Dendritic cell treated with granulocyte-macrophage colony-stimulating factor and Interleukin-4, amounts not matched to agents 40 ng/mL and 50 ng/mL, for 4 days (primary cell): ENCODE data around the gene PTPRN2.

Experiments used
- H3K27ac Mint-ChIP-seq: one replicate; pipeline ENCODE4 v1.8.0; 2022; ENCODE audit warnings: mild to moderate bottlenecking, mixed read lengths
- H3K27me3 Mint-ChIP-seq: one replicate; pipeline ENCODE4 v1.8.0; 2022; ENCODE audit warnings: mild to moderate bottlenecking, mixed read lengths
- H3K36me3 Mint-ChIP-seq: one replicate; pipeline ENCODE4 v1.8.0; 2022; ENCODE audit warnings: low read depth, mixed read lengths
- H3K4me1 Mint-ChIP-seq: one replicate; pipeline ENCODE4 v1.8.0; 2022; ENCODE audit warnings: low read depth, mixed read lengths
- H3K4me3 Mint-ChIP-seq: one replicate; pipeline ENCODE4 v1.8.0; 2022; ENCODE audit warnings: mild to moderate bottlenecking, moderate library complexity, mixed read lengths
- H3K9me3 Mint-ChIP-seq: one replicate; pipeline ENCODE4 v1.8.0; 2022; ENCODE audit warnings: mixed read lengths
- intact Hi-C: fragments of 100-400 bp; cut with micrococcal nuclease; formaldehyde crosslinking; loops from one replicate; pipeline ENCODE4 v1.15.0; 2022

Gene PTPRN2

DNA sequence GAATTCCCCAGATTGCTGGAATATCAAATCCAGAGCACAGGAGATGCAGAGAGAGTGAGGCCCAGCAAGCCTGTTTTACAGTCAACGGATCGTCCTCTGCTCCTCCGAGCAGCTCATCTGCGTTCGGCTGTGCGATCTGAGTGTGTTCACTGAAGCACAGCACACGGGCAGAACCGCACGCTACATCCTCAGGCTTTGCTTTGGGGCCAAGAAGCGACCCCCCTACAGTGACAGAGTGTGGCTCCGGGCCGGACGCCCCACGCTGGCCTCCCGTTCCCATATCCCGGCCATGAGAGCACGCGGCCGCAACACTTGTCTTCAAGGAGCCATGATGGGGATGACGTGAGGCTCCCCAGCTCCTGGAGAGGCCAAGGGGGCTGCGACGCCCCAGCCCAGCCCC, 819.4 kb downstream of the PTPRN2 start:
- intact Hi-C loops: no loop called here
- Mint-ChIP-seq H3K4me1 (no peaks in the 10 kb centered on the region), H3K27ac (no peak overlapping the region), H3K27me3 (peaks cover 29% of the 10 kb centered on the region), H3K4me3 (no peak overlapping the region), H3K9me3 (peaks cover 38% of the 10 kb centered on the region), H3K36me3 (no peaks in the 10 kb centered on the region)

GRCh38 chr7:157767506-157768197, 820.0 kb downstream of the PTPRN2 start:
- peaks cover 38% of the 10 kb centered on the region for H3K9me3 Mint-ChIP-seq
- no peaks in the 10 kb centered on the region for H3K4me1 Mint-ChIP-seq
- H3K4me3 Mint-ChIP-seq: no peak overlapping the region
- H3K27ac Mint-ChIP-seq: no peak overlapping the region
- intact Hi-C loops: no loop called here
- peaks cover 29% of the 10 kb centered on the region for H3K27me3 Mint-ChIP-seq
- no peaks in the 10 kb centered on the region for H3K36me3 Mint-ChIP-seq

DNA sequence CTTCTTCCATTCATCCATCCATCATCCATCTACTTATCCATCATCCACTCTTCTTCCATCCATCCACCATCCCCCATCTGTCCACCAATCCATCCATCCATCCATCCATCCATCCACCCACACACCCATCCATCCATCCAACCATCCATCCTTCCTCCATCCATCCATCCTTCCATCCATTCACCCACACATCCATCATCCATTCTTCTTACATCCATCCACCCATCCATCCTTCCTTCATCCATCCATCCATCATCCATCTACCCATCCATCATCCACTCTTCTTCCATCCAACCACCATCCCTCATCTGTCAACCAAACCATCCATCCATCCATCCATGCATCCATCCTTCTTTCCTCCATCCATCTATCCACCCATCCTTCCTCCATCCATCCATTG, 821.5 kb downstream of the PTPRN2 start:
- H3K4me1 Mint-ChIP-seq: no peaks in the 10 kb centered on the region
- H3K27me3 Mint-ChIP-seq: peaks cover 22% of the 10 kb centered on the region
- no peaks in the 10 kb centered on the region for H3K36me3 Mint-ChIP-seq
- intact Hi-C loops: no loop called here
- H3K27ac Mint-ChIP-seq: no peak overlapping the region
- peaks cover 27% of the 10 kb centered on the region for H3K9me3 Mint-ChIP-seq
- H3K4me3 Mint-ChIP-seq: no peak overlapping the region

DNA sequence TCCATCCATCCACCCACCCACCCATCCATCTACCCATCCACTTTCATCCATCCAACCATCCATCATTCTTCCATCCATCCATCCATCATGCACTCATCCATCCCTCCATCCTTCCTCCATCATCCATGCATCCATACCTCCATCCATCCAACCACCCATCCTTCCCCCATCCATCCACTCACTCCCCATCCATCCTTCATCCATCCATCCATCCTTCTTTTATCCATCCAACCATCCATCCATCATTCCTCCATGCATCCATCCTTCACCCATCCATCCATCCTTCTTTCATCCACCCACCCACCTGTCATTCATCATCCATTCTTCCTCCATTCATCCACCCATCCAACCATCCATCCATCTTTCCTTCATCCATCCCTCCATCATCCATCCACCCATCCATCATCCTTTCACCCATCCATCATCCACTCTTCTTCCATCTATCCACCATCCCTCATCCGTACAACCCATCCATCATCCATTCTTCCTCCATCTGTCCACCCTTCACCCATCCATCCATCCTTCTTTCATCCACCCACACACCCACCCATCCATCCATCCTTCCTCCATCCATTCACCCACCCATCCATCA, 822.6 kb downstream of the PTPRN2 start:
- H3K4me1 Mint-ChIP-seq: no peaks in the 10 kb centered on the region
- peaks cover 26% of the 10 kb centered on the region for H3K27me3 Mint-ChIP-seq
- H3K4me3 Mint-ChIP-seq: no peak overlapping the region
- intact Hi-C loops: no loop called here
- H3K36me3 Mint-ChIP-seq: no peaks in the 10 kb centered on the region
- peaks cover 27% of the 10 kb centered on the region for H3K9me3 Mint-ChIP-seq
- H3K27ac Mint-ChIP-seq: no peak overlapping the region

GRCh38 chr7:157764193-157764592, 823.4 kb downstream of the PTPRN2 start:
- H3K4me1 Mint-ChIP-seq: no peaks in the 10 kb centered on the region

DNA sequence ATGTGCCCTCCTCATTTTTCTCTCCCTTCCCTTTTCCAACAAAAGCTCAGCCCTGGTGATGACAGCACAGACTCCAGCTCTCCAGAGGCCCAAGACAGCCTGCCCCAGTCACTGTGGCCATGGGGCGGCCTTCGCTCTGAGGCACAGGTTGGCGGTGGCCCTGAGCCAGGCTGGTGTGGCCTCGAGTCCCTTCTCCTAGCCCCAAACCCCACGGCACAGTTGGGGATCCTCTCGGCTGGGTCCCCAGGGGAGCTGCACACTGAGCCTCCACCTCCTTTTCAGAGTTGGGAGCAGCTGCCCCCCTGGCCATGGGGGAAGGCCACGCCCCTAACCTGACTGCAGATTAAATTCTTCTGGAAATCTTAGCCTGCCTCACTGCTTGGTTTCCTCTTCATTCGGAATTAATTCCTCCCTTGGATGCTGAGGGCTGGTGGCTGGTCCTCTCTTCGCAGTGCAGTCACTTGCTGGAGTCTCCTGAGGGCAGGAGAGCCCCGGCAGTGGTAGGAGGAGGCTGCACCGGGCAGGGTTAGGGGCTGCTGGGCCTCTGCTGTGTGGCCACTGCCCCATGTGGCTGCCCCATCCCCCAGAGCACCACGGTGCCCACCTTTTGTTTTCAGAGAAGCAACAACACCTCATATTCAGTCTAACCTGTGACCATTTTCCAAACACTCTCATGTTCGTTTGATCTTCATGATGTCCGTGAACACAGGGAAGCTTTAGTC, 824.2 kb downstream of the PTPRN2 start:
- H3K27ac Mint-ChIP-seq: no peak overlapping the region
- intact Hi-C loops: no loop called here
- no peaks in the 10 kb centered on the region for H3K4me1 Mint-ChIP-seq
- peaks cover 19% of the 10 kb centered on the region for H3K27me3 Mint-ChIP-seq
- H3K4me3 Mint-ChIP-seq: no peak overlapping the region
- H3K9me3 Mint-ChIP-seq: peaks cover 27% of the 10 kb centered on the region
- H3K36me3 Mint-ChIP-seq: no peaks in the 10 kb centered on the region

More at GRCh38 chr7:157764193-157764592, 823.4 kb downstream of the PTPRN2 start:
- intact Hi-C loops: no loop called here
- Mint-ChIP-seq H3K27me3 (peaks cover 23% of the 10 kb centered on the region), H3K4me3 (no peak overlapping the region), H3K9me3 (peaks cover 27% of the 10 kb centered on the region), H3K27ac (no peak overlapping the region), H3K36me3 (no peaks in the 10 kb centered on the region)

- Mint-ChIP-seq H3K4me1 (no peaks in the 10 kb centered on the region), H3K36me3 (no peaks in the 10 kb centered on the region), H3K27ac (no peak overlapping the region), H3K4me3 (no peak overlapping the region), H3K27me3 (peaks cover 16% of the 10 kb centered on the region), H3K9me3 (peaks cover 27% of the 10 kb centered on the region)
- intact Hi-C loops: no loop called here
Observed at GRCh38 chr7:157762824-157763223, 824.8 kb downstream of the PTPRN2 start.

DNA sequence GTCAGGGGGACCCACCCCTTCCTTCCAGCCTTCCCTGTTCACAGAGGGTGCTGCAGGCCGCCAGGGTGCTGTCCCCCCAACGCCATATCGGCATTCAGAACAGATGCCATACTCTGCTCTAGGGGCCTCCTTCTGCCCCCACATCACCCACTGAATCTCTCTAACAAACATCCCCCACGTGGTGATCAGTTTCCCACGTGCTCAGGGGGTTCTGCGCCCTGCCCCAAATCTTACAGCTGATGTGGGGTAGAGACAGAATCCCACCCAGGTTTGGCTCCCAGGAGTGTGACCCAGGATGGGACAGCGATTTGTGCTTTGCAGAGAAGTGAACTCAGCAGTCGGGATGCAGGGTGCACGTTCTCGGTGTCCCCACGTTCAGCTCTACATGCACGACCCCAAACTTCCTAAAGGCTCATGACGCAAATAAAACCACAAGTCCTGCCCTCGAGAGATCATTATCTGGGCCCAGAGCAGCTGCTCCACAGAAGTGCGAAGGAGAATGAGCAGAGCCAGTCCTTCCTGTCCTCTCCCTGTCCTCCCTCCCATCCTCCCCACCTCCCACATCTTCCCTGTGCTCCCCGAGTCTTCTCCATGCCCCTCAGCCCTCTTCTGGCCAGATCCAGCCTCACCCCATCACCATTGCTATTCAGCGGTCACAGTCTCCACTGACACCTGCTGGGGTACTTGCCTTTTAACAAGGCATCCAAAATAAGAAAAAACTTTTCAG, 827.5 kb downstream of the PTPRN2 start:
- Mint-ChIP-seq H3K36me3 (no peaks in the 10 kb centered on the region), H3K4me1 (no peaks in the 10 kb centered on the region), H3K27me3 (peaks cover 12% of the 10 kb centered on the region), H3K4me3 (no peak overlapping the region), H3K9me3 (peaks cover 12% of the 10 kb centered on the region), H3K27ac (no peak overlapping the region)
- intact Hi-C loops: no loop called here

- peaks cover 4% of the 10 kb centered on the region for H3K9me3 Mint-ChIP-seq
- H3K27ac Mint-ChIP-seq: no peak overlapping the region
- H3K27me3 Mint-ChIP-seq: peaks cover 12% of the 10 kb centered on the region
- H3K4me1 Mint-ChIP-seq: no peaks in the 10 kb centered on the region
- H3K4me3 Mint-ChIP-seq: no peak overlapping the region
- intact Hi-C loops: no loop called here
- no peaks in the 10 kb centered on the region for H3K36me3 Mint-ChIP-seq
Observed at GRCh38 chr7:157759246-157759805, 828.3 kb downstream of the PTPRN2 start.

- Mint-ChIP-seq H3K9me3 (no peaks in the 10 kb centered on the region), H3K27ac (no peak overlapping the region), H3K36me3 (no peaks in the 10 kb centered on the region), H3K27me3 (peaks cover 12% of the 10 kb centered on the region), H3K4me1 (no peaks in the 10 kb centered on the region), H3K4me3 (no peak overlapping the region)
- intact Hi-C loops: no loop called here
Observed at GRCh38 chr7:157758468-157759245, 829.0 kb downstream of the PTPRN2 start.

DNA sequence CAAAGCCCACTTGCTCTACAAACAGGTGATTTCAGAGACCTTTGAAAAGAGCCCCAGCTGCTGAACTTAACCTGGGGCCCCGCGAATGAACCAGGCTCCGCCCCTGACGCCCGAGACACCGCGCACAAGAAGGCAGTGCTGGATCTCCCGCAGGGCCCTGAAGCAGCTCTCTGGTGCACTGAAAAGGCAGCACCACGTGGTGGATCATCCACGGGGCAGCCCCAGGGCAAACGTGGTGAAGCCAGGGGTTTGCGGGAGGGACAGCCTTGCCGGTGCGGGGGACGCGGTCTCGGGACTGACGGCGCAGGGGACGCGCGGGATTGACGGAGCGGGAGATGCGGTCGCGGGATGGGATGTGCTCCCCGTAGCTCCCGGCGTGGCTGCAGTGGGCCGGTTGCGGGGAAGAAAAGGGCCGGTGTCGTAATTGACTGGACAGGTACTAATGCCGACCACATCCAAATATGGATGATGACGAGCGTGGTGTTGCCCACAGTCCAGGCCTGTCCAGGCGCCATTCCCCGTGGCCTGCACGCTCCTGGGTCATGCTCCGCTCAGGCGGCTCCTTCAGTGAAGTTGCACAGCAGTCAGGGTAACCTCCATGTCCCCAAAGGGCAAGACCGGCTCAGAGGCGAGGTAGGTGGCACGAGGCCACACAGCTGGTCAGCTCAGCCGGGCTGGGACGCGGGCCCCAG, 829.7 kb downstream of the PTPRN2 start:
- intact Hi-C loops: no loop called here
- no peaks in the 10 kb centered on the region for H3K36me3 Mint-ChIP-seq
- H3K27me3 Mint-ChIP-seq: peaks cover 12% of the 10 kb centered on the region
- no peaks in the 10 kb centered on the region for H3K9me3 Mint-ChIP-seq
- H3K4me1 Mint-ChIP-seq: no peaks in the 10 kb centered on the region
- H3K4me3 Mint-ChIP-seq: no peak overlapping the region
- H3K27ac Mint-ChIP-seq: no peak overlapping the region

DNA sequence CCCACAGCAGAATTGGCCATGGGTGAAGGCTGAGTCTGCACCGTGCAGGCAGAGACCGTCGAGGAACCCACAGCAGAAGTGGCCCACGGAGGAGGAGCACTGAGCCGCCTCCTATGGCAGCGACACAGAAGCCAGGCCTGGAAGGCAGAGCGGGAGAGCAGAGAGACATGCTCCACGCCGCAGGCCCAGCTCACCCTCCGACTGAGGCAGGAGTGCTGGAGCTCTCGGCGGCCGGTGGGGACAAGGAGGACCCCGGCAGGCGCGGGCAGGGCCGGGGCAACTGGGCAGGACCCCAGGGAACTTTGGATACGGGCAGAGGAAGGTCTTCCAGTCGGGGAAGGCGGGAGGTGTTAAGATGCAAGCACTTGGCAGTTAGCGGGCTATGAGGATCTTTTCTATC, 830.4 kb downstream of the PTPRN2 start:
- Mint-ChIP-seq H3K4me1 (no peaks in the 10 kb centered on the region), H3K27me3 (peaks cover 12% of the 10 kb centered on the region), H3K27ac (no peak overlapping the region), H3K36me3 (no peaks in the 10 kb centered on the region), H3K4me3 (no peak overlapping the region), H3K9me3 (no peaks in the 10 kb centered on the region)
- intact Hi-C loops: no loop called here

DNA sequence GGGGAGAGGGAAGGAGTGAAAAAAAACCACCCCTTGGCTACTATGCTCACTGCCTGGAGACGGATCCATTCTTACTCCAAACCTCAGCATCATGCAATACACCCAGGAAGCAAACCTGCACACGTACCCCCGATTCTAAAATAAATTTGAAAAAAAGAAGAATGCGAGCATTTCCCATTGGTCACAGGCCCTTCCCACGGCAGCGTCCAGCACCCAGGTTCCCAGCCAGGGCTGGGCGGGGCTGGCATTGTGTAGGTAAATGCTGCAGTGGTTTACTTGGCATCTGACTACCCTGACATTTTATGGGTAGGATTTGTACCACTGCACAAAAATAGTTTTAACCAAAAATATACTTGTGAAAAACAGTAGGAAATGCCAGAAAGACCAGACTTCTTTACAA, 831.9 kb downstream of the PTPRN2 start:
- intact Hi-C loops: no loop called here
- Mint-ChIP-seq H3K36me3 (no peaks in the 10 kb centered on the region), H3K27ac (no peak overlapping the region), H3K9me3 (no peaks in the 10 kb centered on the region), H3K4me1 (no peaks in the 10 kb centered on the region), H3K27me3 (peaks cover 12% of the 10 kb centered on the region), H3K4me3 (no peak overlapping the region)
